HT1080 (cell line): ENCODE measurements around the gene KRT9. TPM values are rescaled to one million over a fixed set of nuclear protein-coding genes. Genes with fewer than 3 reads are reported as not detected.

Experiments
- DNase-seq: peaks from one replicate; pipeline ENCODE4 v3.0.0-alpha.2; 2015; ENCODE audit warnings: low read depth
- total RNA-seq: library from RNA; depleted of rRNA; stranded (reverse); fragments of >200 nt; shearing (Covaris generic); gene quantifications from 2 replicates; pipeline ENCODE4 v1.2.3, GENCODE V29; 2014

Gene KRT9
- total RNA-seq, 1 experiment from 2014 or later, result not detected

DNA sequence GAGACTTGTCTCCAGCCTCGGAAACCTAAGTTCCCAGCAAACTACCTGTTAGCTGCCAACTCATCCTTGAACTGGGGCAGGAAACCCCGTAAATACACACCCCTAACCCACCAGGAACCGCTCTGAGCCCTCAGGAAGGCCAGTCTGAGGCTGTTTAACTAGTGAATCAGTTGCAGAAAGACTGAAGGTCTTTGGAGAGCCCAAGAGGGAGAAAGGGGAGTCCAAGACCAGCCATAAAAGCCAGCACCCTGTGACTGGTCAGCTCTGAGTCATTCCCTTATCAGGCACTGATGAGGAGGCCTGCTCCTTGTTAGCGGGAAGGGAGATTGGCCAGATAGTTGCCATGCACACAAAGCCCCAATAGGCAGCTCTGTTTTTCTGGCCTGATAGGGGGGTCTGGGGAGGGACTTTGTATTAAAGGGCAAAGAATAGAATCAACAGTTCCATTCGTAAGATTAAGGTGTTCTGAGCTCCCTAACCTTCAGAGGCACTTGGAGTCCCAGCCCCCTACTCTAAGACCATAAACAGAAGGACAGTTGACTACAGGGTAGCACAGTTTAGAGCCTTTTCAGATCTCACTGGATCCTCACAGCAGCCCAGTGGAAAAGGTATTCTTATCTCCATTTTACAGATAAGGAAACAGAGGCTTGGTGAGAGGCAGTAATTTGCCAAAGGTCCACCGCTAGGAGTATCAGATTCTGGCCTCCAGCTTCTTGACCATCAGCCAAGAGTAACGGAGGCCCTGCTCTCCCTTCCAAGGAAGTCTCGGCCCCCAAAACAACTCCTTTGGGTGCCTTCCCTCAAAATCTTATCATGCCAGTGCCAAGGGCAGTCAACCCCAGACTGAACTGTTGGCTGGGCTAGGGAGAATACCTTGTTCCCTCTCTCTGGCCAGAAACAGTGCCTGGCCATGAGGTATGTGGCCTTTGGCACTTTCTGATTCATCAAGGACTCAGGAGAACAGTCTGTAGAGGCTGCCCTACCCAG is 41.5 kb downstream of the KRT9 start:
- peak; percentile 92 for DNase-seq

DNA sequence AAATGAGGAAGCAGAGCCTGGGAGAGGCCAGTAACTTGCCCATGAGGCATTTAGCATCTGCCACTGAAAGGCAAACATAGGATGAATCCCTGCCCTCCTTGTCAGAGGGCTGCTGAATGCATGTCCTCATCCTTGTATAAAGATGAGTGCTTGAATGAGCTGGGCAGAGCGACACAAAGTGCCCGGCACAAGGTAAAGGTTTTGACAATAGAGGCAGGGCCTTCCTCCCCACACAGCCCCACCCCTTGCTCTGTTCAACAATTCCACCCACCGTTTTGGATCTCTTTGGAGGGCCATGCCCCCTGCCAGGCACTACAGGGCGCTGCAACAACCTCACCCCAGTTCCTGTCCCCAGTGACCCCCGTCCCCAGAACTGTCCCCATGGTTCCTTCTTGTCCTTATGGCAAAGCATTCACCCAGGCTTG is 42.4 kb downstream of the KRT9 start:
- no peak for DNase-seq

DNA sequence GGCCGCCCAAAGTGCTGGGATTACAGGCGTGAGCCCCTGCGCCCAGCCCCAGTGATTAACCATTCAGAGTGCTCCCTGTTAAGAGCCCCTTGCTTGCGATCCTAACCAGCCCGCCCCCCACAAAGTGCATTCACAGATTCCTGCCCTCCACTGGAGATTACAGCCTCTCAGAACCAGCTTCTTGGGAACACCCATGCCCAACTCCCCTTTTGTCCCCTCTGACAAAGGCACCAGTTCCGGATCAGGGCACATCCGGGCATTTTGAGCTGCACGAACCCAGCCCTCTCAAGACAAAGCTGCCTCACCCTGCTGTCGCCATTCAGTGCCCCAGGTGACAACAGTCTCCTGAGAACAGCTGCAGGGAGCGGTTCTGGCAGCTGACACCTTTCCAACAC is 42.9 kb downstream of the KRT9 start:
- no peak for DNase-seq

DNA sequence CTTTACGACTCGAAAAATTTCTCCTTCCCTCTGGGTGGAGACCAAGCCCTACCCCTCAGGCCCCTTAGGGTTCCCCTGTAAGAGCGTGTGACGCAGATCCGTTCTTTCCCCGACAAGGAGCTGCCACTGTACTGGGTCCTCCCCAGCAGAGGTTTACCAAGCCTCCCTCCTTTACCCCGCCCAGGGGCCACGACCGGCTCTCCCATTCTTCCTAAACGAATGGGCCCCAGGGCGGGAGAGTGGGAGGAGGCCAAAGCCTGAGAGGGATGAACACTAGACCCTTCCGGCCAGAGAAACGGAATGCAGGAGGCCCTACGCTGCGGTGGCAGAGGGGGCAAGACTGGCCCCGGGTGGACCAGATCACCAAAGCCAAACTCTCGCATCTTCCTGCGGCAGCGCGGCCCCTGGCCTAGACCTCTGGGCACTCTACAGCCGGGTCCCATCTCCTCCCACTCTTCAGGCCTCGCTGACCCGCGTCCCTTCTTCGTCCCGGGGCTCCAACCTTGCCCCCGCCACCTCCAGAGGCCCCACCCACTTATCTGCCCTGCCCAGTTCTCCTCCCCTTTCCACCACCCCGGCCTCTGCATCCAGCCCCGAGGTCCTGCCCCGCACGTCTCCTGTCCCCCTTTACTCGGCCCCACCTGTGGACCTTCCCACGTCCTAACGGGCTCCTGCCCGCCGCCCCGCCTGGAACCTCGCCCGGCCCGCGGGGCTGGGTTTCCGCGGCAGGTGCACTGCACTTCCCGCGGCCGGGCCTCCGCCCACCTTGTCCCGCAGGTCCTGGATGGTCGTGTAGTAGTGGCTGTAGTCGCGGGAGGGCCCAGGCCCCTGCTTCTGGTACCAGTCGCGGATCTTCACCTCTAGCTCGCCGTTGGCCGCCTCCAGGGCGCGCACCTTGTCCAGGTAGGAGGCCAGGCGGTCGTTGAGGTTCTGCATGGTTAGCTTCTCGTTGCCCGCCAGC is 44.5 kb downstream of the KRT9 start:
- DNase-seq, result no peak

DNA sequence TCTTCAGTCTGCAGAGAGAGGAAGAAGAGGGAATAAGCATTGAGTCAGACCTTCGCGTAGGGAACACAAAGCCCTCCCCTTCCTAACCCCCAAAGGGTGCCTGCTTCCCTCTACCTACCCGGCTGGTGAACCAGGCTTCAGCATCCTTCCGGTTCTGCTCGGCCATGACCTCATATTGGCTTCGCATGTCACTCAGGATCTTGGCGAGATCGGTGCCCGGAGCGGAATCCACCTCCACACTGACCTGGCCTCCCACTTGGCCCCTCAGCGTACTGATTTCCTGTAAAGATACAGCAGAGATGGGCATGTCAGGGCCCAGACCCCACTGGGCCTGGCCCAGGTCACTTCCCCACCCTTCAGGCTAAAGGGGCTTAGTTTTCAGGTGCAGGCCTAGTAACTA is 47.6 kb downstream of the KRT9 start:
- no peak for DNase-seq

DNA sequence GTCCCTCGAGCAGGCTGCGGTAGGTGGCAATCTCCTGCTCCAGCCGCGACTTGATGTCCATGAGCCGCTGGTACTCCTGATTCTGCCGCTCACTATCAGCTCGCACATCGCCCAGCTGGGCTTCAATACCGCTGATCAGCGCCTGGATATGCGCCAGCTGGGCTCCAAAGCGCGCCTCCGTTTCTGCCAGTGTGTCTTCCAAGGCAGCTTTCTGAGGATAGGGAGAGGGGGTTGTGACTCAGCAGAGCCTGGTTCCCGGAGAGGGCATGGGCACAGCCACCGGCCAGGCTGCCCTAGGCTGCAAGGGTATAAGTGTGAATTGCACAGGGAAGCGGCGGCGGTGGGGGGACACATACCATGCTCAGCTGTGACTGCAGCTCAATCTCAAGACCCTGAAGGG is 48.1 kb downstream of the KRT9 start:
- peak; percentile 33 for DNase-seq

DNA sequence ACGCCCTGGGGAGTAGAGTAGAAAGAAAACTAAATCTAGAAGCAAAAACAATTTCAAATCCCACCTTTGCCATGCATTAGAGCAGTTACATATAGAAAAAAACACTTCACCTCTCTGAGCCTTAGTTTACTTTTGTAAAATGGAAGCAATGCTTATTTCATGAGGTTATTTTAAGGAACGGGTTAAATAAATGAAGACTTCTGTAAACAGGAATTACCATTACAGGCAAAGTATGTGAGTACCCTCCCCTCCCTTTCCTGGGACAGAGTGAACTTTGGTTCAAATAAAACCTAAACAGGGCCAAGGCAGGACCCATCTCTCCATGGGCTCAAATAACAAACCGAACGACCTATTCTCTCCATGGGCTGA is 48.6 kb downstream of the KRT9 start:
- no peak for DNase-seq

DNA sequence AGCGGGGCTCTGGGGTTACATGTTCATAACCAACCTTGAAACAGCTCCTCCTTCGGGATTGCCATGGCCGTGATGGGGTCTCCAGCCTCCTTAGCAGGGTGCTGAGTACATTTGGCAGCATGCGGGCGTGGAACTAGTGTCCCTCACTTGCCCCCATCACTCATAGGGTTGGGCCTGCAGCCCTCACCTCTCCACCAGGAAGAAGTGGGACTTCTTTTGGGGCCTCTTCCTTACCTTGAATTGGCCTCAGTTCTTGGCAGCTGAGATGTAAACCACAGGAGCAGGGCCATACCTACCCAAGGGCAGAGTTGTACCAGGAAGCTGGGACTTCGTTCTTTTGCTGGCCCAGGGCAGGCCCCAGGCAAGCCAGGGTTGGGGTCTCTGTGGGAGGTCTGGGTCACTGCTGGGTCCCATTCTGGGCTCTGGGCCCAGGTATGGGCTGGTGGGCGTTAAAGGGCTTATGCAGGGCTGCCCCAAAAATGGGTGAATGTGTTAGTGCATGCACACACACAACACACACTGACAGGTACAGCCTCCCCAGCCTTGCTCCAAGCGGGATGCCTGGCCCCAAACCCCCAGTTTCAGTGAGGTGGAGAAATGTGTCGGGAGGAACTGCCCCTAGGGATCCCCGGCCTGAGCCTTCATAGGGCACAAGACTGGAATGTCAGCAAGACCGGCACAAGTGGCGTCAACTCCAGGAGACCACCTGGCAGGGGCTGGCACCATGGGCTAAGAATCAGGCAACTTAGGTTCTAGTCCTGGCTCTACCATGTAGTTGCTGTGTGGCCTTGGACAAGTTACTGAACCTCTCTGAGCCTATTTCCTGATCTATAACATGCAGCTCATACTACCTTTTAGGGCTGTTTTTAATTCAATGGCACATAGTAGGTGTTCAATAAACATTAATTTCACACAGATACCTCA is 49.3 kb downstream of the KRT9 start:
- peak; percentile 20 for DNase-seq

DNA sequence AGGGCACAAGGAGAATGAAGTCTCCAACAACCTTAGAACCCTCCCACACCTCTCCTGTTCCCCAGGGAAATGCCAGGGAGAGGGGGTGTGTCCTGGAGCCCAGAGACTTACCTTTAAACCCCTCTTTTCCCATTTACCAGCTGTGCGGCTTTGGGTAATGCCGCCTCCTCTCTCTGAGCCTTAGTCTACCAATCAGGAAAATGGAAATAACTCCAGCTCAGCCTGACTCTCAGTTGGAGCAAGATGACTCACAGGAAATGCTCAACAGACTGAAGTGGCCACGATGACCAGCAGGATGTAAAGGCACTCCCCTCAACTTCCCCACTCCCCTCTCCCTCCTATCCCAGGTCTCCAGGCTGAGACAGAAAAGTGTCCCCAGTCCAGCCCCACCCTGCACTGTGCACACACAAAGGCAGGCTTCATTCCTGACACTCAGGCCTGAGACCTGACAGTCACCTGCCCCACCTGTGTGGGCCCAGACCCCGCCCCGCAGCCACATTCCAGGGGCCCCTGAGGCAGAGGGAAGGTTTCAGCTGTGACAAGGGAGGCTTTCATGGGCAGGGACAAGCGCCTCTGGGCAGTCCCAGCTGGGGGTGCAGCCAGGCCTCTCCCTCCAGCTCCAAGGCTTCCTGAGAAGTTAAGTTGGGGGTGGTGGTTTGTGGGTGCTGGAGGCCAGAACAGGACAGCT is 50.1 kb downstream of the KRT9 start:
- peak; percentile 96 for DNase-seq

DNA sequence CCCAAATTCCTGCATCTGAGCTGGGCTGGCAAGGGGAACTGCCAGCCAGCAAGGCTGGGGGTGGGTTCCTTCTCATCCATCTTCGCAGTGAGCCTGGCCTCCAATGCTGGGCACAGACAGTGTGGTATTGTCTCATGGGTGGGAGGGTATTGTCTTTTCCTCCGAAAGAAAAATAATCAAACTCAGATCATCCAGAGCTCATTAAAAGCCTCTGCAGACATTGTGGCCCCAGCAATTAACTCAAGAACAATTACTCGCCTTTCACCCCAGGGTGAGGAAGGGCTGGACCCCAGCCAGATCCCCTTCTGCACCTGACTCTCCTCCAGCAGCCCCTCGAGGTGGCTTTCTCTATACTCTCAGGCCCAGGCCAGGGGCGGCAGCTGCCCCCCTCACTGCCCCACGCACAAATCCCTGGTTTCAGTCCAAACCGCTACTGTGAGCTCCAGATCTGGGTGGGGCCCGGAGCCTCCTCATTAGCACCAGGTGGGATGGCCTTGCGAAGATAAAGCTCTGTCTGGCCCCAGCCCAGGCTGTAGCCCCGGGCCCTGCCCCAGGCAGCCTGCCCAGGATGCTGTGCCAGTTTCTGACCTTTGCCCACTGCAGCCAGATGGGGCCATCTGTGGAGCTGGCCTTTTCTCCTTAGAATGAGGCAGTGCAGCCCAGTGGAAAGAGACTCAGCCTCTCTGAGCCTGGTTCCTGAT is 50.9 kb downstream of the KRT9 start:
- DNase-seq, result peak; percentile 43

DNA sequence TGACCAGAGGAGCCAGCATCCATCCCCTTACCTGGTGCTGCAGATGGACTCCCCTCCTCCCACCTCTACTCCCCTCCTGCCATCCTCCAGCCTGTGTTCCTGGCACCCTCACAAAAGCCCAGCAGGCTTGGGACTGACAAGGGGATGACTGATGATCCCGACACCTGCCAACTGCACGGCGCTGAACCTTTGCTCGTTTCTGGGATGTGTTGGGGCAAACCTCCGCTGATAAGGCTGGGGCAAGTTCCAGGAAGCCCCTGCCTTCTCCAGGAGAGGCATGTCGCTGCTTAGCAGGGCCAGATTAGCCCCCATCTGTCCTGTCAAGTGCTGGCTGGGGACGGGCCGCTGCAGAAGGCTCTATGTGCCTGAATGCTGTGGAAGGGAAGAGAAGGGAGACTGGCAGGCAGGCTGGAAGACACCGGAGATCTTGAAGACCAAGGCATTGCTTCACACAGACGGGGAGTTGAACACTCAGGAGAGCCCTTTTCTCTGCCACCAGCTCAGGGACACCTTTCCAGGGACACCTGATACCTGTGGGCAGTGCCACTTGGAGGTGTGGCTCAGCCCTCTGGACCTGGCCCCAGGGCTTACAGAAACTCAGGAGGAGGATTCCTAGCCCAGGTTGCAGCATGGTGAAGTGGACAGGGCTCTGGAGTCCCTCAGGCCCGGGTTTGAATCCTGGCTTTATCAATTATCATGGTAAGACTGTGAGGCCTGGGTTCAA is 52.2 kb downstream of the KRT9 start:
- no peak for DNase-seq

DNA sequence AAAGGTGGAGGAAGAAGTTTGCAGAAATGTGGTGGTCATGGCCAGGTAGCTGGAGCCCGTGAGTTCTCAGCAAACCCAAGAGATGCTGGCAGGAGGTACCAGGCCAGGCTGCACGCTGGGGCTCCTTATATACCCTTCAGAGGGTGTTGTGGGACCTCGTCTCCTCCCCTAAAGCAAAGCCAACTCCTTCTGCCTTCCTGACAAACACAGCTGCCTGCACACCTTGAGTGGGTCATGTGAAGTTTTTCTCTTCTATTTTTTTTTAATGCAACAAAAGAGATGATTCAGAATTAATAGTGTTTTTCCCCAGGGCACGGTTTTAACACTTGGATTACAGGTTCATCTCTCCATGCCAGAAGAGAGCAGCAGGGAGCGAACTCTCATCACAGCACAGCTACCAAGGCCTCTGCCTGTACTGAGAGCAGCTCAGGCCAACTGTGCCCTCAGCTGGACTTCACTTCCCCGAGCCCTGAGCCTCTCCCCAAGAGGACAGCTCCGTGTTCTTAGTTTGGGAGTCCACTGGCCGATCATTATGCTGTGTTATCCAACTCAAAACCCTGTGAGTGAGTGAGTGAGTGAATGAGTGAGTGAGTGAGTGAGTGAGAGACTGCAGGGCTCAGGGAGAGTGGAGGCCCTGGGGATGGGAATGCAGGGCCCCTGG is 52.9 kb downstream of the KRT9 start, which contains the start of gene KRT15:
TSS of gene KRT15 (minus strand) at position 102 of the 661 bp plus-strand sequence. CDS start at position 39, 63 bp downstream.
- DNase-seq, result peak; percentile 18

DNA sequence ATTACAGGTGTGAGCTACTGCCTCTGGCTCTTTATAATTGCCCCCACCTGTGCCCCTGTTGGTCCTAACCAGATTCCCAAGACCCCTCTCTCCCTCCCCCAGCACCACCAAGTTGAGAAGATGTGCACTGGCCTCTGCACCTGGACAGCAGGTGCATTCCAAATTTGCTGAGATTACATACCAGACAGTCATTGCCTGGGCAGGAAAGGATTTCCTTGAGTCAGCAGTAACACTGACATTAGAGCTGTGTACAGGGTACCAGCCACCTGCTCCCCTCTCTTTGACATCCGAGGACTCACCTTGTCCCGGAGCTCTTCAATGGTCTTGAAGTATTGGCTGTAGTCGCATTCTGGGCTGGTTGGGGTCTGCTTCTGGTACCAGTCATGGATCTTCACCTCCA is 53.8 kb downstream of the KRT9 start:
- no peak for DNase-seq

DNA sequence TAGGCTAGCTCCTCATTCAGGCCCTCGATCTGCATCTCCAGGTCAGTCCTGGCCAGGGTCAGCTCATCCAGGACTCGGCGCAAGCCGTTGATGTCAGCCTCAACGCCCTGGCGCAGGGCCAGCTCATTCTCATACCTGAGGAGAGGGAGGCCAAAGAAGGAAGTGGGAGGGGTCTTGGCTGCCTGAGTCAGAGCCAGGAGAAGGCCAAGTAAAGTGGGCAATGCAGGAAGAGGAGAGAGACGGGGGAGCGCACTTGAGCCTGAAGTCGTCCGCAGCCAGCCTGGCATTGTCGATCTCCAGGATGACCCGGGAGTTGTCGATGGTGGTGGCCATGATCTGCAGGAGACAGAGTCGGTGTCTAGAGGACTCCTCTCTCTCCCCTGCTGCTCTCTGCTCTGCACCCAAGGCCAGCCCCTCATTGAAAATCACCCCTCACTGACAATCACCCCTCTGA is 55.0 kb downstream of the KRT9 start:
- no peak for DNase-seq

DNA sequence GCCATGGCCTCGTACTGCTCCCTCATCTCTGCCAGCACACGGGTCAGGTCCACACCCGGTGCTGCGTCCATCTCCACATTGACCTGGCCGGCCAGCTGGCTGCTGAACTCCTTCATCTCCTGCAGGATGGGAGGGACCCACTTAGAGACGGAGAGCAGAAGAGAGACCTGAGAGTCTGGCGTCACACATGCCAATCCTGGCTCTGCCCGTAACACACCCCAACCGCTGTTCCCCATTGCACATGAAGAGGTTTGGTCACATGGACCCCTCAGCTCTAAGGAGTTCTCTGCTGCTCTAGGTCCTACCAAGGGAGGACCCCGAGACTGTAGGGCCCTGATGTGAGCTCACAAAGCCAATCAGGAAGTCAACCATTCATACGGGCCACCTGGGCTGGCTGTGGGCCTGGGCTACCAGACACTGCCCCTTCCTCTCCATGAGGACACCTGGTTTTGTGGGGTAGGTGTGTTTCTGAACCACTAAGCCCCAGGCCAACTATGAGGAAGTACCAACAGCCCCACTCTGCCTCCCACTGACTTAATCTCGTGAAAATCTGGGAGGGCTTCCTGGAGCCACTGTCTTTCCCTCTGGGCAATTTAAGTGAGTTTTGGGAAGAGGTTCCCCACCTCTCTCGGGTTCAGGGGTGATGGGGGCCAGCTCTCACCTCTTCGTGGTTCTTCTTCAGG is 55.6 kb downstream of the KRT9 start:
- no peak for DNase-seq
